Activated CD4-positive, alpha-beta T cell treated with anti-CD3 and anti-CD28 coated beads for 4 hours (primary cell): ENCODE results near the gene ZNF621.

ENCODE experiments used
- DNase-seq, 2 donors: peaks; one replicate each; pipeline ENCODE4 v3.0.0-alpha.2; 2020

The ZNF621 gene

GRCh38 chr3:40524568-40525285, at the start of gene ZNF621:
ZNF621 (plus strand) TSS chr3:40524960; CDS start chr3:40525841, 881 bp downstream.
- DNase-seq = peak; percentile 74 to 77

GRCh38 chr3:40476478-40477470, 48.0 kb upstream of the ZNF621 start, which contains the start of gene ZNF619:
ZNF619 (plus strand) TSS chr3:40477122; CDS start chr3:40477980, 858 bp downstream.
- DNase-seq = peak; percentile 41 to 48

DNA sequence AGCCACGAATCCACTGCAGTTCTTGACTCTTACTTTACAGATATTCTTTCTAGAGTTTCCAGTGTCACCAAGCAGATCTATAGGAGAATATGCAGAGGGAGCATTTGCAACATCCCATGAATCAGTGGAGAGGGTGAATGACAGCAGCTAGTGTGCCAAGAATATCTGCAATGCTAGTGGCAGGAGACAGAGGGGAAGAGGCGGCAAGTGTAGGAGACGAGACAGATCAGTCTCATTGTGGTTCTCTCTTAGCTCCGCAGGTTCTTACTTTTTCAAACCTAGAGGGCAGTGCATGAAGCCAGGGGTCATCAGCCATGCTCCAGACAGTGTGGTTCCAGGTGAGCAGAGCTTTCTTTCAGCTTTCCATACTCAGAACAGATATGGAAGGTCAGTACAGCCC, 47.1 kb upstream of the ZNF621 start:
- DNase-seq = no peak

DNA sequence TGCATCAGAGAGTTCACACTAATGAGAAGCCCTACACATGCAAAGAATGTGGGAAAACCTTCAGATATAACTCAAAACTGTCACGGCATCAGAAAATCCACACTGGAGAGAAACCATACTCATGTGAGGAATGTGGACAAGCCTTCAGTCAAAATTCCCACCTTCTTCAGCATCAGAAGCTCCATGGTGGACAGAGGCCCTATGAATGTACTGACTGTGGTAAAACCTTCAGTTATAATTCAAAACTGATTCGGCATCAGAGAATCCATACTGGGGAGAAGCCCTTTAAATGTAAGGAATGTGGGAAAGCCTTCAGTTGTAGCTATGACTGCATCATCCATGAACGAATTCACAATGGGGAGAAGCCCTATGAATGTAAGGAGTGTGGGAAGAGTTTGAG, 37.6 kb upstream of the ZNF621 start:
- DNase-seq = no peak

DNA sequence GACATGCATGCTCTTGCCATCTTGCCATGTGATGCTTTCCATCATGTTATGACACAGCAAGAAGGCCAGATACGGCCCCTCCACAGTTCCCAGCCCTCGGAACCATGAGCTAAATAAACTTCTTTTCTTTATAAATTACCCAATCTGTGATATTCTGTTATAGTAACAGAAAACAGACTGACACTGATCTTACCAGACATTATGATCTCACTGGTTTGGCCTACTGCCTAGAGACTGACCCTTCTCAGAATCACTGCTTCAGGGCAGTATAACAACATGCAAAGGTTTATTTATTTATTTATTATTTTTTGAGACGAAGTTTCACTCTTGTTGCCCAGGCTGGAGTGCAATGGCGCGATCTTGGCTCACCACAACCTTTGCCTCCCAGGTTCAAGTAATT, 33.8 kb upstream of the ZNF621 start:
- DNase-seq = no peak

- DNase-seq = no peak
Observed at GRCh38 chr3:40494698-40495097, 30.1 kb upstream of the ZNF621 start.

- no peak for DNase-seq
Observed at GRCh38 chr3:40497288-40497687, 27.5 kb upstream of the ZNF621 start.

DNA sequence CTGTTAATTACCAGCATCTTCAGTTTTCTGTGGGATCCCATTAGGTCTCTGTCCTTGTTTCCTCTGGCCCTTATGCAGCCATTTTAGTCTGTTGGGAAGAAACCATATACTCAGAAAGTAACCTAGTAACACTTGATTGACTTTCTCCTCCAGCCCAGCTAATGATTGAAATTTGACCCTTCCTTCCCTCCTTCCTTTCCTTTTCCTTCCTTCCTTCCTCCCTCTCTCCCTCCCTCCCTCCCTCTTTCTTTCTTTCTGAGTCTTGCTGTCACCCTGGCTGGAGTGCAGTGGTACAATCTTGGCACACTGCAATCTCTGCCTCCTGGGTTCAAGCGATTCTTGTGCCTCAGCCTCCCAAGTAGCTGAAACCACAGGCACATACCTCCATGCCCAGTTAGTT, 24.8 kb upstream of the ZNF621 start:
- DNase-seq = no peak

- no peak for DNase-seq
Observed at GRCh38 chr3:40502034-40502433, 22.7 kb upstream of the ZNF621 start.

GRCh38 chr3:40504636-40505430, 19.9 kb upstream of the ZNF621 start:
- DNase-seq = no peak

- peak; percentile 44 to 51 for DNase-seq
Observed at GRCh38 chr3:40505599-40506462, 18.9 kb upstream of the ZNF621 start, which contains the start of gene ZNF620. ZNF620 (plus strand) TSS chr3:40506039; CDS start chr3:40506353, 314 bp downstream.

GRCh38 chr3:40511031-40511718, 13.6 kb upstream of the ZNF621 start:
- no peak for DNase-seq

GRCh38 chr3:40516201-40516600, 8.6 kb upstream of the ZNF621 start:
- DNase-seq = no peak

- no peak for DNase-seq
Observed at GRCh38 chr3:40518067-40518466, 6.7 kb upstream of the ZNF621 start.

DNA sequence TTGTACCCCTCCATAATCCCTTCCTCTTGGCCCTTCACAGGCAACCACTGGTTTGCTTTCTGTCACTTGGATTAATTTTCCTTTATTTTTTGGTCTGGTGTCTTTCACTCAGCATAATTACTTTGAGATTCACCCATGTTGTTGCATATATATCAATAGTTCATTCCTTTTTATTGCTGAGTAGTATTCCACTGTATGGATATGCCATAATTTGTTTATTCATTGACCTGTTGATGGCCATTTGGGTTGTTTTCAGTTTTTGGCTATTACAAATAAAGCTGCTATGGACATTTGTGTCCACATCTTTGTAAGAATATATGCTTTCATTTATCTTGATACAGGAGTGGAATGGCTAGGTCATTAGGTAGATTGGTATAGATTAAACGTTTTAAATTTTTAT, 5.9 kb upstream of the ZNF621 start:
- no peak for DNase-seq

DNA sequence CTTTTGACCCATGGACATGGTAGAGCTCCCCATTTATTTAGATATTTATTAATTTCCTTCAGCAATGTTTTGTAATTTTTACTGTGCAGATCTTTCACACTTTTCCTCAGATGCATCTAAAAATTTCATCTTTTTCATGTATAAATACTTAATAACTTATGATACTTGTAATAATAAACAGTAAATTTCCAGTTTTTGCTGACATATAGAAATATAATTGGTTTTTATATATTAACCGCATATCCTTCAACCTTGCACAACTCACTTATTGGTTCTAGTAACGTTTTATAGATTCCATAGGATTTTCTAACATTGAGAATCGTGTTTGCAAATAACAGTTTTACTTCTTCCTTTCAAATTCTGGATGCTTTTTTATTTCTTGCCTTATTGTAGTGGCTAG, 3.5 kb upstream of the ZNF621 start:
- DNase-seq = no peak

DNA sequence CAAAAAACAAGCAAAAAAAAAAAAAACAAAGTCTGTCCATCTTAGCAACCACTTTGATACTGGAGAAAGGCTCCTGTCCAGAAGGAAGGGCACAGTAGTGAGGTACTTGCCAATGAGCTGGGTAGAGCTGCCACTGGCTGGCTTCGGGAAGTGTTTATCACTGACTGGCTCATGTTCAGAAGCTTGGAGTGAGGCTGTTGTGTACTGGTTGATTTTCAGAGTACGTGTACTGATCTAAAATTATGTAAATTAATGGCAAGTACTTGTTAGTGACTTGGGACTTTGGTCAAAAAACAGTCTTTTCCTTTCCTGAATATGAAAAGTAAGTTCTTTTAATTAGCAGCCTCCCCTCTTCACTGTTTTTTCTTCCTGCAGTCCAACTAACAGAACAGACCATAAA, 979 bp upstream of the ZNF621 start:
- DNase-seq = no peak

DNA sequence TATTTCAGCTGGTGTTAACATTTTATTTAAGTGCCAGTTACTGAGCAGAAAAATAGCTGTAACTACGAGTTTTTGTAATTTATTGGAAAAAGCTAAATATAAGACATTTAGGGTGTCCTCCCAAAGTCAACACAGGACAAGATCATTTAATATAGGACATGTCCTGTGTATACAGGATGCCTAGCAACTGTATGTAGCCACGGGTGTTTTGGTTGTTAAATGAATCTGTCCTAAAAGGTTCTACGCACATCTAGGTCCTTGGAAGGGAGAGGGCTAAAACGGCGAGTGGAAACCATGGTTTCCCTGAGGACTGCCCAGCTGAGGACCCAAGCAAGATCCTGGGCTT, 565 bp upstream of the ZNF621 start:
- no peak for DNase-seq

- DNase-seq = no peak
Observed at GRCh38 chr3:40528426-40528825, 3.7 kb downstream of the ZNF621 start.

- no peak for DNase-seq
Observed at GRCh38 chr3:40532252-40532651, 7.5 kb downstream of the ZNF621 start.

DNA sequence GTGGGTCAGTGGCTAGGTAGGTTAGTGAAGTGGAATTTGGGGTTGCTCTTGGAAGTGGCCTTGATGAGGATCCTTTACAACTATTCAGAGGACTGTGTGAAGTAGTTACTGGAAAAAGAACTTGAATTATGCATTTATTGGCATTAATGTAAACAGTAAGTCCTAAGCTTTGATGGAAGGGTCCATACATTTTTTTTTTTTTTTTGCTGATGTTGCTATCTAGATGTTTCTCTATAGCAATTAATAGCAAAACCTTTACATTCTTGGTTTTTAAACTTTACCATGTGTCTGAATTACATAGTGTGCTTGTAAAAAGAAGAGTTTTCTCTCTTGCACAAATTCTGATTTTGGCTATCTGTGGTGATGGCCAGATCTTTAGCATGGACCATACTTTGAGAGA, 9.5 kb downstream of the ZNF621 start:
- DNase-seq = no peak
